GM06990 (cell line): ENCODE data around the gene SMARCC1.

ENCODE experiments used
- DNase-seq: peaks from one replicate; pipeline ENCODE4 v3.0.0-alpha.2; 2011; ENCODE audit not compliant: insufficient read length; ENCODE audit errors: extremely low read depth
- H3K27me3 ChIP-seq: replicated peaks from 2 replicates; pipeline ENCODE4 v1.6.0; 2011; ENCODE audit warnings: low read length; ENCODE audit not compliant: control insufficient read depth, insufficient read depth
- H3K36me3 ChIP-seq: 2 replicates; pipeline ENCODE4 v1.5.1; 2011; ENCODE audit warnings: low read length; ENCODE audit not compliant: control insufficient read depth, insufficient read depth
- H3K4me3 ChIP-seq: replicated peaks from 2 replicates; pipeline ENCODE4 v1.5.1; 2011; ENCODE audit warnings: low read depth, mild to moderate bottlenecking, control low read depth, low read length
- TF ChIP-seq, protein P1 (sequence below): IDR thresholded peaks from 2 replicates; pipeline ENCODE4 v1.5.1; 2011; ENCODE audit warnings: low read length, control low read depth, mild to moderate bottlenecking, inconsistent platforms; ENCODE audit not compliant: insufficient read depth, poor library complexity, severe bottlenecking

The SMARCC1 gene

GRCh38 chr3:47578691-47579632 lies 202.7 kb downstream of the SMARCC1 start, which contains the start of gene CSPG5:
TSS of gene CSPG5 (minus strand) at chr3:47578865. CDS start at chr3:47578693, 172 bp downstream.
- DNase-seq, result no peak
- no peaks in the 10 kb centered on the region for H3K36me3 ChIP-seq
- TF ChIP-seq, protein P1, sequence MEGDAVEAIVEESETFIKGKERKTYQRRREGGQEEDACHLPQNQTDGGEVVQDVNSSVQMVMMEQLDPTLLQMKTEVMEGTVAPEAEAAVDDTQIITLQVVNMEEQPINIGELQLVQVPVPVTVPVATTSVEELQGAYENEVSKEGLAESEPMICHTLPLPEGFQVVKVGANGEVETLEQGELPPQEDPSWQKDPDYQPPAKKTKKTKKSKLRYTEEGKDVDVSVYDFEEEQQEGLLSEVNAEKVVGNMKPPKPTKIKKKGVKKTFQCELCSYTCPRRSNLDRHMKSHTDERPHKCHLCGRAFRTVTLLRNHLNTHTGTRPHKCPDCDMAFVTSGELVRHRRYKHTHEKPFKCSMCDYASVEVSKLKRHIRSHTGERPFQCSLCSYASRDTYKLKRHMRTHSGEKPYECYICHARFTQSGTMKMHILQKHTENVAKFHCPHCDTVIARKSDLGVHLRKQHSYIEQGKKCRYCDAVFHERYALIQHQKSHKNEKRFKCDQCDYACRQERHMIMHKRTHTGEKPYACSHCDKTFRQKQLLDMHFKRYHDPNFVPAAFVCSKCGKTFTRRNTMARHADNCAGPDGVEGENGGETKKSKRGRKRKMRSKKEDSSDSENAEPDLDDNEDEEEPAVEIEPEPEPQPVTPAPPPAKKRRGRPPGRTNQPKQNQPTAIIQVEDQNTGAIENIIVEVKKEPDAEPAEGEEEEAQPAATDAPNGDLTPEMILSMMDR, result no peak

GRCh38 chr3:47578119-47578632 lies 203.5 kb downstream of the SMARCC1 start:
- Histone ChIP-seq H3K36me3 (no peaks in the 10 kb centered on the region), H3K4me3 (peak overlapping the region; percentile 58), H3K27me3 (no peaks in the 10 kb centered on the region; the same call in none of the 2 replicates)
- peak; percentile 28 for DNase-seq
- TF ChIP-seq, protein P1, result no peak

More at GRCh38 chr3:47578691-47579632, 202.7 kb downstream of the SMARCC1 start, which contains the start of gene CSPG5:
- H3K27me3 ChIP-seq, result no peaks in the 10 kb centered on the region; the same call in none of the 2 replicates
- peak within 1 kb of the TSS; percentile 58 for H3K4me3 ChIP-seq

DNA sequence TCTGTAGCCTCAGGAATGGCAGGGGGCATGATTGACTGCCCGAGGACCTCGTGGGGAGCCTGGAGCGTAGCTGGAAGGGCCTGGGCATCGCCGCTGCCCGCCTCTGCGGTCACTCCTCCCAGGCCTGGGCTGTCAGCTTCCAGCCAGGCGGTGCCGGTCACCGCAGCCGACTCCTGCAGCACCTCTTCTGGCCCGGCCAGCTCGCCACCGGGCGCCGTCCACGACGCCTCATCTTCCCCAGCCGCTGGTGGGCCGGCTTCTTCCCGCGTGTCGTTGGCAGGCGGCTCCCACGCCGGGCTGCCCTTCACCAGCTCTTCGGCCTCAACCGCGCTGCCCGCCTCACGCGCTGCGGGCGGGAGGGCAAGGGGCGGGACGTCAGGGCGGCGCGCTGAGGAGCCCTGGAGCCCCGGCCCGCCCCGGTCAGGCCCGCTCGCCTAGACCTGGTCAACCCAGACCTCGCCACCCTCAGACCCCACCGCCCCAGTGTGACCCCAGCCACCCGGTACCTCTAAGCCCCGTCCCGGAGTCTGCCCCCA lies 204.0 kb downstream of the SMARCC1 start:
- no peaks in the 10 kb centered on the region for H3K36me3 ChIP-seq
- DNase-seq, result no peak
- H3K27me3 ChIP-seq, result no peaks in the 10 kb centered on the region; the same call in none of the 2 replicates
- TF ChIP-seq, protein P1, result no peak
- H3K4me3 ChIP-seq, result peak overlapping the region; percentile 47

- TF ChIP-seq, protein P1, result no peak
- DNase-seq, result no peak
- H3K27me3 ChIP-seq, result no peaks in the 10 kb centered on the region; the same call in none of the 2 replicates
Measured at GRCh38 chr3:47573190-47574172, 208.2 kb downstream of the SMARCC1 start.

More at GRCh38 chr3:47573190-47574172, 208.2 kb downstream of the SMARCC1 start:
- no peaks in the 10 kb centered on the region for H3K36me3 ChIP-seq
- no peak overlapping the region for H3K4me3 ChIP-seq
